GM21526 (cell line): ENCODE measurements around the gene CD28.
"Not testable (repeated sequence)": the region's sequence is repeated elsewhere in the genome, so short reads cannot be mapped to it uniquely, and the experiment has no call there.

ENCODE experiments used
- ATAC-seq: cut with Tn5 transposase; IDR thresholded peaks from one replicate; pipeline ENCODE4 v1.9.1; 2021; ENCODE audit warnings: moderate library complexity; ENCODE audit not compliant: unreplicated experiment, low FRiP score

The CD28 gene

DNA sequence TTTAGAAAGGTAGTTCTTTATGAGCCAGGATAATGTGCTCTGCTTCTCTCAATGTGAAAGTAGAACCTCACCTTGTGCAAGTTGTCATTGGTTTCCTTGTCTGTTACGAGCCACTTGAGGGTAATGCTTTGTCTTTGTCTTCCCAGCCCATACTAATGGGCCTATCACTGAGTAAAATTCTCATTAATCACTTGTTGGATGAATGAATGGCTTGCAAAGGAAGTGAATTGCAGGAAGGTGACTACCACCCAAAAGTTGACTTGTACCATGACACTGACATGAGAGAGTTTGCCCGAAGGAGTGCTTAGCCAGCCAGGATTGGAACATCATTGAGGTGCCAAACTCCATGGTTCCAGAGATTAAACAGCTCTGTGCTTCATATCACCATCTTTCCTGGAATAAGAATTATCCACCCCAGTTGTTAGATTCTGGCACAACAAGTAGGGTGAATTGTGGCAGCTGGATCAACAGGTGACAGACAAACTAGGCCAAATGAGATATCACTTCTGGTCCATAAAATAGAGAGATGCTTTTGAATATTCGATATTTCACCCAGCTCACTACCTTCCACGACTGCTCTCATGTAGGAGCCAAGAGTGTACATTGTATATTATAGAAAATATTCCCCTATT lies 20.5 kb upstream of the CD28 start:
- no peak for ATAC-seq

GRCh38 chr2:203687165-203687564 lies 19.3 kb upstream of the CD28 start:
- no peak for ATAC-seq

GRCh38 chr2:203688798-203689197 lies 17.6 kb upstream of the CD28 start:
- peak; percentile 65 for ATAC-seq

GRCh38 chr2:203689426-203690116 lies 16.9 kb upstream of the CD28 start:
- no peak for ATAC-seq

- ATAC-seq: no peak
These were observed 16.4 kb upstream of the CD28 start for GRCh38 chr2:203690117-203690431.

- no peak for ATAC-seq
These were observed 15.9 kb upstream of the CD28 start for GRCh38 chr2:203690441-203691047.

- no peak for ATAC-seq
These were observed 15.3 kb upstream of the CD28 start for GRCh38 chr2:203691149-203691548.

GRCh38 chr2:203692031-203692710 lies 14.3 kb upstream of the CD28 start:
- ATAC-seq: no peak

DNA sequence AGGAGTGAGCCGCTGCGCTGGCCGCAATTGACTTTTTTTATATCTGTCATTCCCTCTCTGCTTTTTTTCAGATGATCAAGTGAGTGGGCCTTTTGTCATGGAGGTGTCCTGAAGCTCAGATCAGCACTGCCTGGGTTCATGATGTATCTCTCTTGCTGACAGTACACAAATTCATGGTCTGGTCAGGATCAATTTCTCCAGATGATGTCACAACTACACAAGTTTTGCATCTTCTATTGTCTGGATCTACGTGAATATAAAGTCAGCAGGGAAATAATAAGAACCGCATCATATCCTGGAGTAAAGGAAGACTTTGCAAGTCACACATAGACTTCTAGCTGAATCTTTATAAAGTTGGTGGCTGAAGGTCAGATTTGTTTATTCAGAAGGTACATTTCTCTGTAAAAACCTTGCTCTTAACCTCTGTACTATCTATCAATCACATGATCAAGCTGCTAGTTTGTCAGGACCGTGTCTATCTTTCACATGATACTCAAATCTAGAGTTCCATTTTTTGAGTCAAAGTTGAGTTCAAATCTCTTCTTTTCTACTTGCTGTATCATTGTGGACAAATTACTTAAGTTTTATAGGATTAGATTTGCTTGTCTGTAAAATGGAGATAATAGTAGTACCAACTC lies 13.1 kb upstream of the CD28 start:
- no peak for ATAC-seq

DNA sequence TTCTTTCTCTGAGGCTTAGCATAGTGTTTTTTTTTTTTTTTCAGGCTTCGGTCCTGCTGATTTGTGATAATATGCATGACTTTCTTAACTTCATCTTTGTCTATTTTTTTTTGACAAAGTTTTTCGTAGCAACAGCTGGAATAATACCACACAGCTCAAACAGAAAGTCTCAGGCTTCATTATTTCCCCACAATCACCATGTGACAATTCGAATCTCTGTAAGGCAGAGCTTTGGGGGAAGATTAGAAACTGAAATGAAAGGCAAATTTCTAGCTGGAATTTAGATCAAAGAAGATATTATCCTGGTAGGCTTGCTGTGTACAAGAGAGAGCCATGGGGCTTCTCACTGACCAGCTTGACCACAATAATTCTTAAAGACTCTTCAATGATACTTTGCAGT lies 12.2 kb upstream of the CD28 start:
- no peak for ATAC-seq

DNA sequence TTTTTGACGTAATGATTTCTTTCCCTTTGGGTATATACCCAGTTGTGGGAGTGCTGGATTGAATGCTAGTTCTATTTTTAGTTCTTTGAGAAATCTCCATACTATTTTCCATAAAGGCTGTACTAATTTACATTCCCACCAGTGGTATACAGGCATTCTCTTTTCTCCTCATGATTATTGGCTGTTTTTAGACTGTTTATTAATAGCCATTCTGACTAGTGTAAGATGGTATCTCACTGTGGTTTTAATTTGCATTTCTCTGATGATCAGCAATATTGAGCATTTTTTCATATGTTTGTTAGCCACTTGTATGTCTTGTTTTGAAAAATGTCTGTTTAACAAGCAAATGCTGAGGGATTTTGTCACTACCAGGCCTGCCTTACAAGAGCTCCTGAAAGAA lies 9.2 kb upstream of the CD28 start:
- no peak for ATAC-seq

- not testable (repeated sequence) for ATAC-seq
These were observed 8.7 kb upstream of the CD28 start for GRCh38 chr2:203697763-203698162.

GRCh38 chr2:203698410-203698809 lies 8.0 kb upstream of the CD28 start:
- ATAC-seq: not testable (repeated sequence)

- ATAC-seq: no peak
These were observed 2.0 kb upstream of the CD28 start for GRCh38 chr2:203704430-203704829.

DNA sequence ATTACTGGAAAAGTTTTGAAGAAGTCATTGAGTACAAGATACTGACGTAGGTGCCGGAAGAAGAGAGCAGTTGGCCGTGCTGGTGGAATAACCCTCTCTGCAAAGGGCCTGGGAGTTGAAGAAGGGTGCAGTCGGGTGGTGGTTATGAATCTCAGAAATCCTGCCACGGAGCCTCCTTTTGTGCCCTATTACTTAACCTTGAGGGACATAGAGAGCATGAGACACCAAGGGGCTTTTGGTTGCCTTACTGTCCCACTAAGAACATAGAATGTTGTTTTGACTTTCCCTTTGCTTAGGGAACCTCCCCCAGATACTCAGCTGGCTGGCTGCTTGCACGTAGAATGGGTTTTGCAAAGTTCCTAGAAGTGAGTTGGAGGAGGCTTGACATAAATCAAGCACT lies 1.3 kb upstream of the CD28 start:
- no peak for ATAC-seq

GRCh38 chr2:203707530-203707929 lies 1.1 kb downstream of the CD28 start:
- ATAC-seq: no peak

DNA sequence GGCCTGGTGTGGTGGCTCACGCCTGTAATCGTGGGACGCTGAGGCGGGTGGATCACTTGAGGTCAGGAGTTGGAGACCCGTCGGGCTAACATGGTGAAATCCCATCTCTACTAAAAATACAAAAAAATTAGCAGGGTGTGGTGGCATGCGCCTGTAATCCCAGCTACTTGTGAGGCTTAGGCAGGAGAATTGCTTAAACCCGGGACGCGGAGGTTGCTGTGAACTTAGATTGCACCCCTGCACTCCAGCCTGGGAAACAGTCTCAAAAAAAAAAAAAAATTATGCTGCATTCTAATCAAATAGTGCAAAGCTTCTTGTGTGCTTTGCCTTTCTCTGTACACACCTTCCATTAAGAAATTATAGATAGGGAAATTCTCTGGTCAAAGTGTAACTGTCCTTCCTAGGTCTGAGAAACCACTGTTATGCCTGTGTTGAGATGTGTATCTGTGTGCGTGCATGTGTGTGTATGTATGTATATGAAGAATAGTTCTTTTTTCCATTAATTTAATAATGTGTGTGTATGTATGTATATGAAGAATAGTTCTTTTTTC lies 2.5 kb downstream of the CD28 start:
- ATAC-seq: no peak

- no peak for ATAC-seq
These were observed 3.1 kb downstream of the CD28 start for GRCh38 chr2:203709416-203710040.

DNA sequence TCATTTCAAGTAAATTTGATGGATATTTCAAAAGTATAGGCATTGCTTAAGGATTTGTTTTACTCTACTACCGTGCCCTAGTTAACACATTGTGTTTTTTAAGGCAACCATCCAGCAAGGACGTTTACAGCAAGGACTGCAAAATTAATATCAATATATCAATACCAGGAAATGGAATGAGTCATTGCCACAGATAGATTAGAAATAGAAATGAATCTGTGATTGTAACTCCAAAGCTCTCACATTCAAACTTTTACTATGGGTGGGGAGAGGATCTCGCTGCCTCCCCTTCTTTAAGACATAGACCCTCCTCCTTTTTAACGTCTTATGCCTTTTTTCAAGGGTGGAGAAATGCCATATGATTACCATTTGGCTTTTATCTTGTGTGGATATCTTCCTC lies 3.8 kb downstream of the CD28 start:
- ATAC-seq: no peak

DNA sequence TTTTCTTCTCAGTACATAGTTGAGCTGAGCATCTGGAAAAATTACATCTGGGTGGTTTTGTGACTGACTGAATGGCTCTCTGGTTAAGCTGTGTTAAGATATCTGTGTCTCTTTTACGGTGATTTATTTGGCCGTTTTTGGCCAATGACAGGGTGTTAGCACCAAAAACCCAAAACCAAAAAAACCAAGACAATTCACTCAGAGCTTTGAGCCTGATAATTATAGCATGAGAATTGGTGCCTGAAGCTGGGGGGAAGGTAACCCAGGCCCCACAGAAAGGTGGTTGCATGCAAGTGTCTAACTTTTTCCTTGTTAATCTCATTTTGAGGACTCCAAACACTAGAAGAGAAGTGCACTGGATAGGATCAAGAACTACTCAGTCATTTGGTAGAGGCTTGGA lies 4.5 kb downstream of the CD28 start:
- no peak for ATAC-seq
